ENCODE results near the gene LDHA. TPM values are rescaled to one million over a fixed set of nuclear protein-coding genes. Genes with fewer than 3 reads are reported as not detected.

Gene LDHA
- total RNA-seq, 1 experiment from 2014 or later: 644 TPM

GRCh38 chr11:18420067-18420466, 25.7 kb downstream of the LDHA start (continued):
- no peak for TF ChIP-seq ARID4B (CRISPR knock-in tag; IDR thresholded peaks at IDR 0.05; ENCODE audit: borderline replicate concordance)

GRCh38 chr11:18427240-18427639, 32.9 kb downstream of the LDHA start:
- ChIA-PET POLR2A (no interaction called here), CTCF (interaction anchor here (1.9 kb wide), 1 partner anchor 17 kb away, joined by 5 read pairs; no protein-coding TSS in a partner anchor)
- TF ChIP-seq FOXK1 (CRISPR knock-in tag; IDR thresholded peaks at IDR 0.05): no peak
- TF ChIP-seq RELA (CRISPR knock-in tag; IDR thresholded peaks at IDR 0.05; ENCODE audit: borderline replicate concordance): no peak
- no peak for TF ChIP-seq ERG (CRISPR knock-in tag; IDR thresholded peaks at IDR 0.05)
- TF ChIP-seq FOXP1 (CRISPR knock-in tag; IDR thresholded peaks at IDR 0.05; ENCODE audit: borderline replicate concordance): no peak
- no peak for TF ChIP-seq ZNF425 (CRISPR knock-in tag; conservative IDR thresholded peaks at IDR 0.05)
- TF ChIP-seq ATF1 (CRISPR knock-in tag; IDR thresholded peaks at IDR 0.05): no peak
- no peak for TF ChIP-seq MAX (CRISPR knock-in tag; IDR thresholded peaks at IDR 0.05)
- no peak for TF ChIP-seq ETV6 (CRISPR knock-in tag; IDR thresholded peaks at IDR 0.05)
- TF ChIP-seq TEAD1 (CRISPR knock-in tag; IDR thresholded peaks at IDR 0.05): no peak
- TF ChIP-seq MXD4 (CRISPR knock-in tag; IDR thresholded peaks at IDR 0.05; ENCODE audit: borderline replicate concordance): no peak
- TF ChIP-seq USF2 (CRISPR knock-in tag; IDR thresholded peaks at IDR 0.05): no peak
- TF ChIP-seq ZNF532 (CRISPR knock-in tag; IDR thresholded peaks at IDR 0.05; ENCODE audit: borderline replicate concordance): no peak
- no peak for TF ChIP-seq ZMAT4 (CRISPR knock-in tag; IDR thresholded peaks at IDR 0.05)
- no peak for TF ChIP-seq ZNF512 (CRISPR knock-in tag; IDR thresholded peaks at IDR 0.05; ENCODE audit: borderline replicate concordance)
- no peak for TF ChIP-seq CREM (CRISPR knock-in tag; IDR thresholded peaks at IDR 0.05)
- no peak for TF ChIP-seq ZNF263 (CRISPR knock-in tag; IDR thresholded peaks at IDR 0.05; ENCODE audit: low read depth)
- TF ChIP-seq ZNF416 (CRISPR knock-in tag; IDR thresholded peaks at IDR 0.05): no peak
- TF ChIP-seq IRF1 (CRISPR knock-in tag; IDR thresholded peaks at IDR 0.05): no peak

More at GRCh38 chr11:18427240-18427639, 32.9 kb downstream of the LDHA start:
- Mint-ChIP-seq H3K36me3 (no peaks in the 10 kb centered on the region), H3K4me1 (no peaks in the 10 kb centered on the region), H3K27me3 (ENCODE audit: low read depth) (no peaks in the 10 kb centered on the region), H3K9me3 (no peaks in the 10 kb centered on the region), H3K4me3 (no peak overlapping the region), H3K27ac (no peak overlapping the region)
- DNase-seq (ENCODE audit: low spot score) (no peak), ATAC-seq (no peak)

Data from WTC11 (cell line).